ENCODE data around the gene TNFAIP3.

The TNFAIP3 gene

GRCh38 chr6:137866200-137866913 is 702 bp upstream of the TNFAIP3 start:
- no peak for DNase-seq

- DNase-seq: no peak
Observed at GRCh38 chr6:137867685-137868509, 838 bp downstream of the TNFAIP3 start.

GRCh38 chr6:137868721-137869548 is 1.9 kb downstream of the TNFAIP3 start:
- no peak for DNase-seq

GRCh38 chr6:137869549-137870307 is 2.7 kb downstream of the TNFAIP3 start:
- no peak for DNase-seq

GRCh38 chr6:137870308-137870644 is 3.2 kb downstream of the TNFAIP3 start:
- no peak for DNase-seq

GRCh38 chr6:137870744-137871247 is 3.7 kb downstream of the TNFAIP3 start:
- DNase-seq: no peak

- DNase-seq: no peak
Observed at GRCh38 chr6:137871291-137871690, 4.2 kb downstream of the TNFAIP3 start.

- DNase-seq: no peak
Observed at GRCh38 chr6:137871831-137872454, 4.9 kb downstream of the TNFAIP3 start.

- no peak for DNase-seq
Observed at GRCh38 chr6:137872581-137873115, 5.6 kb downstream of the TNFAIP3 start.

- DNase-seq: no peak
Observed at GRCh38 chr6:137873273-137873762, 6.3 kb downstream of the TNFAIP3 start.

GRCh38 chr6:137874204-137875057 is 7.4 kb downstream of the TNFAIP3 start:
- DNase-seq: no peak

- DNase-seq: no peak
Observed at GRCh38 chr6:137875058-137875520, 8.0 kb downstream of the TNFAIP3 start.

GRCh38 chr6:137875606-137876005 is 8.5 kb downstream of the TNFAIP3 start:
- no peak for DNase-seq

GRCh38 chr6:137876547-137876946 is 9.5 kb downstream of the TNFAIP3 start:
- no peak for DNase-seq

GRCh38 chr6:137877113-137877512 is 10.1 kb downstream of the TNFAIP3 start:
- DNase-seq: no peak

GRCh38 chr6:137877606-137878005 is 10.5 kb downstream of the TNFAIP3 start:
- DNase-seq: no peak

- DNase-seq: no peak
Observed at GRCh38 chr6:137878029-137878428, 11.0 kb downstream of the TNFAIP3 start.

- DNase-seq: no peak
Observed at GRCh38 chr6:137878486-137879285, 11.6 kb downstream of the TNFAIP3 start.

GRCh38 chr6:137879299-137879698 is 12.2 kb downstream of the TNFAIP3 start:
- no peak for DNase-seq
